ENCODE measurements around the gene DNAJC4.

- TF ChIP-seq POLR2A (IDR thresholded peaks at IDR 0.05; ENCODE audit: low read length) (no peak), GATA1 (IDR thresholded peaks at IDR 0.05; ENCODE audit: low read depth, low read length) (no peak)
These were observed 1.1 kb upstream of the DNAJC4 start for GRCh38 chr11:64229090-64229743.
